HG03439 (cell line): Measurements from ENCODE around the gene TRIM47.

Experiments
- ATAC-seq: cut with Tn5 transposase; IDR thresholded peaks from one replicate; pipeline ENCODE4 v1.9.1; 2021; ENCODE audit warnings: mild to moderate bottlenecking, moderate library complexity; ENCODE audit not compliant: unreplicated experiment

Gene TRIM47

GRCh38 chr17:75848523-75849278 lies 29.7 kb downstream of the TRIM47 start:
- ATAC-seq, result no peak

DNA sequence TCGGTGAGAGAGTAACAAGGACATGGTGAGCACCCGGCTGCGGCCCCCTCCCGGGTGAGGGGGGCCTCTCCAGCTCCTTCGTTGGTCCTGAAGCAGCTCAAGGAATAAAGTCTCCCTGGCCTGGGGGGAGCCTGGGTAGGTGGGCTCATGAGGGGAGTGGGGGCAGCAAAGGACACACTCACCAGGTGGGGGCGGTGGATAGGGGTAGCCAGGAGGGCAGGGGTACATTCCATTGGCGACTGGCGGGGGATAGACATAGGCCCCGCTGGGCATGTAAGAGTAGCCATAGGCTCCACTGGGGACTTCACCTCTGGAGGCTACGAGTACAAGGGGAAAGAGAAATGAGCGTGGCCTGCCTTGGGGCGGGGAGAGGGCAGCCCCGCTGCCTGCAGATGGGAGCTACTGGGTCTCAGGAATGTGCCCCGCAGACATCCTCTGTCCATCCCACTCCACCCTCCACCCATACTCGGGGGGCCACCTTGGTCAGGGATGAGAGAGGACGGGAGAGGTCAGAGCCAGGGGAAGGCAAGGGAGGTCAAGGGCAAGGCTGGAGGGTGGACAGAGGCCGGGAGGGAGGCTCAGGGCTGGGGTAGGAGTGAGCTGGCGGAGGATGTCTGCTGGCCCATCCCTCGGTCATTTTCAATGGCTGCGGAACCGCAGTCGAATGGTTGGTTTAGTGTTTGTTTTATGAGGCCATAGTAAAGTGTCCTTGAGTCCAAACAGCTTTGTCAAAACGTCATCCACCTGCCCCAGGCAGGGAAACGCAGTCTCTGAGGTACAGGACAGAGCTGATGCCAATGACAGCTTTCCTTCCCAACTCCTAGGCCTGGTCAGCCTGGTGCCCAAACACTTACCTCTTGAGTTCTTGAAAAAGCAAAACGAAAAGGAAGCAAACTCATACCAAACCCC lies 30.5 kb downstream of the TRIM47 start:
- no peak for ATAC-seq

DNA sequence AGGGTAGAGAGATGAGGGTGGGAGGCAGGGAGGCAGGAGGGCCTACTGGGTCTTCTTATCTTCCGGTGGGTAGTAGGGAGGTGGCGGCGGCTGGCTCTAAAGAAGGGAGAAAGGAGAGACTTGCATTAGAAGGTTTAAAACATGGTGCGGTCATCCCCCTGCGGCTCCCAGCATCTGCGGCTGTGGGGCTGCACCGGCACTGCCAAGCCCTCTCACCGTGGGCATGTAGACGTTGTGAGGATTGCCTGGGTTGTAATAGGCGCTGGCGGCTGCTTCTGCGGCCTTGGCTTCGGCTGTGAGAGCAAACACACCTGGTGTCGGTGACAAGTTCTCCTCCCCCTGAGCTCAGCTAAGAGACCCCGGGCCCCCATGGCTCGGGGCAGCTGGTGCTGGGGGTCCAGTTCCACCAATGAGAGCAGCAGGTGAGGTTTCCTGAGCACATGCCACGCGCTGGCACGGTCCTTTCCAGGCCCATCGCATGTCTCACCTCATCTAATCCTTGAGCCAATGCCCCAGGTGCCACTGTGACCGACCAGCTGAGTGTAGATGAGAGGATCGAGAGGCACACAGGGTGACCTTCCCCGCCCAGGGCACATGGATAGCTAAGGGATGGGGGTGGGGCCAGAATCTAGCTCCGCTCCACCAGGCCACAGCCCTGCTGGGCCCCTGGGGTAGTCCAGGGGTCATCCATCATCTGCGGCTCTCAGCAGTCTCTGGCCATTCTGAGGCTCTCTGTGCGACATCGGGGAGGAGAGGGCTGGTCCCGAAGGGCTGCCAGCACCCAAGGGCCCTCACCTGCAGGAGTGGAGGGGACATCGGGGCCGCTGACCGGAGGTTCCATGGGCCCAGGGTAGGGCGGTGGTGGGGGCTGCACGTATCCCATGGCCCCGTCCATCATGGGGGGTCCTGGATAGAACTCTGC lies 31.4 kb downstream of the TRIM47 start:
- no peak for ATAC-seq

DNA sequence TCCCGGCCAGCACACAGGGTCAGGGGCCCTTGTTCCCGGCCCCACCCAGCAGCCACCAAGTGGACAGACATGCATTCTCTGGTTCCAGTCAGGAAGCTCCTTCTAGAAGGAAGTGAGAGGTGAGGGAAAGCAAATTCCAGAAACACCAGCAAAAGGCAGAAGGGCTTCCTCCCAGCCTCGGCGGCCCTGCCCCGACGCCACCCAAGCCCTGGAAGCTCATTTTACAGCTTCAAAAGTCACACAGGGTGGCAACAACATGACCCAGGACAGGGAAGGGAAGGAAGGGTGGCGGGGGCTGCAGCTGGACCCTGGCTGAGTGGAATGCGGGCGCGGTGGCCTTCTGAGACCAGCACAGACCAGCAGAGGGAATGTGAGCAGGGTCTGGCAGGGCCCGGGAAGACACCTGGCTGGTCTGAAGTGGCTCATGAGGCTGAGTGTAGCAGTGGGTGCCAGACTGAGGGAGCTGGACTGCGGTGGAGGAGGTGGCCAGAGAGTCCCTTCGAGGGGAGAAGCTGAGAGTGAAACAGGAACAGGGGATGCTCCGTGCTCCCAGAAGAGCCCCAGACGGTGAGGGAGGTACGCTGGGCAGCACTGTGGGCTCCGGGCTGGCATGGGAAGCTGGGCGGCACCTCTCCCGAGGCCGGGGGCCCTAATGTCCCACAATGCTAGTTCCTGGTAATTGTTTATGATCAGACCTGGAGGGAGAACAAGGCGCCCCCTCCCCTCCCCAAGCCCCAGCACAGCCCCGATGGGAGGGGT lies 32.3 kb downstream of the TRIM47 start:
- no peak for ATAC-seq

DNA sequence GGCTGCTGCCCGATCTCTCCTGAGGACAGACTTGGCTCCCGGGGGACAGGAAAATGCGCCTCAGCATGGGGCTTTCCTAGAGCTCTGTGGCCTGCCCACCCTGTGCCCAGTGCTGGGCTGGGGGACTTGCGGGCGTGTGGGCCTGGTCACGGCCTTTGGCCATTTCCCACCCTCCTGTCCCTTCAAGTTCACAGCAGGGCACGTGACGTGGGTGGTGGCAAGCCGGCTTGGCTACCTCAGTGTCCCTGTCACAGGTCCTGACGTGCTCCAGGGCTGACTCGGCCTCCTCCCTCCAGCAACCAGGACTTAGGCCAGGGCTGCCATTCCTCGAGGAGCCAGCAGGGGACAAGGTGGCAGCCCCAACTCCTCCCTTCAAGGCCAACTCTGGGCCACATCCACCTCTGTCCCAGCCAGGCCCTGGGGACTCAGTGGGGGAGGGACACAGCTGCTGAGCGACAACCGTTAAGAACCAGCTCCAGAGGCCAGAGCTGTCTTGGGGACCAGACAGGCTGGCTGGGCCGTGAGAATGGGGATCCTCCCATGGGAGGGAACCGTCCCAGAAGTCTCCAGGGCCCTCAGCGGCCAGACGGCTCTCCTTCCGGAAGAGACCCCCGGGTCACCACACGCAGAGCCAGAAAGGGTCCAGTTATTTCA lies 33.2 kb downstream of the TRIM47 start:
- ATAC-seq, result peak; percentile 64

DNA sequence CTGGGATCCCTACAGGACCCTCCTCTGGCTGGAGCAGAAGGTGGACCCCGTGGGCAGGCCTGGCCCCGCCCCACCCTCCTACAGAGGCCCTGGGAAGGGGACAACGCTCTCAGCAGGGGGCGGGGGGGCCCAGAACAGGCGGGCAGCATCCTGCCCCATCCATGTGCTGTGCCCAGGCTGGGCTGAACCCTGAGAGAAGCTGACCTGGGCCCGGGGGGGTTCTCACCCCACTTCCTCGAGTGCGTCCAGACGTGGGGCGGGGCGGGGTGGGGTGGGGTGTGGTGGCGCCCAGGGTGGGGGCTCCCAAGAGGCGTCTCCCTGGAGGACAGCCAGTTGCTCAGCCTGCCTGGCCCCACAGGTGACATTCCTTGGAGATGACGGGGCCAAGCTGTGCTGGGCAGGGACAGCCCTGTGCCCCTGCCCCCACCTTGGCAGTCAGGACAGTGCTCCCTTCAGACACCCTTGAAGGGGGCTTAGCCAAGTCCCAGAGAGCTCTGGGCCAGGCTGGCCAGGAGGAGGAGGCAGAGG lies 33.8 kb downstream of the TRIM47 start:
- ATAC-seq, result no peak

GRCh38 chr17:75843577-75844529 lies 34.5 kb downstream of the TRIM47 start, which contains the start of gene UNC13D:
UNC13D (minus strand) TSS chr17:75844404; CDS start chr17:75844337, 67 bp downstream.
- ATAC-seq, result peak; percentile 26

DNA sequence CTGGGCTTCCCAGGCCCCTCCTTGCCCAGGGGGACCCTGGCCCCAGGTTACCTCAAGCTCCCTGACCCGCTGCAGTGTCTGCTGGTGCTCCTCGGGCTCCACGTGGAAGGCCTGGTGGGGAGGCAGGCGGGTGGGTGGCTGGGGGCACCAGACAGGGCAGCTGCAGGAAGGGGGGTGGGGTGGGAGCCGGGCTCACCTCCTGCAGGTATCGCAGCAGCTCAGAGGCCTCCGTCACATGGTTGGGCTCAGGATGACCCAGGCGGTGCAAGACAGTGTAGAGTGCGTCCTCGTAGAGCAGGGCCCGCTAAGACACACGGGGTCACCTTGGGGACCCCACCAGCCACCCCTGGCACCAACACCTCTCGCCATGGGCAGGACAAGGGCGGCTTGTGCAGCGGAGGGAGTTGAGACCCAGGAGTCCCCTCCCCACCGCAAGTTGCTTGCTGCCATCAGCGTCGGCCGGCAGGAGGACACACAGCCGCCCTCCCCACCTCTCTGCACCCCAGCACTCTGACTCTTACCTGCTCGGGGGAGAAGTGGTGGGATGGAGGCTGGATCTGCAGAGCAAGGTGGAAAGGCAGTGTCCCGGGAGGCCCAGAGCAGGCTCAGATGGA lies 35.3 kb downstream of the TRIM47 start:
- ATAC-seq, result no peak

GRCh38 chr17:75842411-75842810 lies 36.0 kb downstream of the TRIM47 start:
- ATAC-seq, result no peak

- ATAC-seq, result no peak
Measured at GRCh38 chr17:75840799-75841164, 37.6 kb downstream of the TRIM47 start.

DNA sequence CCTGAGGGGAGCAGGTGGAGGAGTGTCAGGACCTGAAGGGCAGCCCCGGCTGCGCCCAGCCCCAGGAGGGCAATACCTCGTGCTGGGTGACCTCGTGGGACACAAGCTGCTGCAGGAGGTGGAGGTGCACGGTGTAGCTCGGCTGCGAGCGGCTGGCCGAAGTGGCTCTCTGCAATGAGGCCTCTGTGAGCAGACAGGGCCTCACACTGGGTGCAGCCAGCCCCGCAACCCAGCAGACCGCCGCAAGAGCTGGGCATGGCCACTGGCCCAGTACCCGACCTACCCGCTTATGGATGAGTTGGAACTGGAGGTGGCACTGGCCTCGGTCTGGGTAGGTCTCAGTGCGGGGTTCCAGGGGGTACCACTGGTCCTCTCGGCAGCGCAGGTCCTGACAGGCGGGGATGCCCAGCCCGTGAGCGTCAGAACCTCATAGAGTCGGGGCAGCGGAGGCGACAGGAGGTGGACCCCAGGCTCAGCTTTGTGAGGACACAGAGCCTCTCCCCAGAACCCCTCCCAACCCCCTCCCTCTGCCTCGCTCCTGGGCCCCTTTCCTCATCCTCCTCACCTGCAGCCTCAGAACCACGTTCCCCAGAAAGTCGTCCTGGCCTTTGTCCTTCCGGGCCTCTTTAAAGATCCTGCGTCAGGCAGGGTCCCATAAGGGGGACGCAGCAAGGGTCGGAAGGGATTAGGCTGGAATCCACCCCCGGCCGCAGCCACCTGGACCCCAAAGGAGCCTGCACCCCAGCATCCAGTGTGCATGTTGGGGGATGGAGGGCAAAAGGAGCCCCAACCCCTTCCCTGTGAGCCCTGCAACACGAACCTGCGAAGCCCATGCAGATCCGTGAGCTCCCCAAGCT lies 38.2 kb downstream of the TRIM47 start:
- ATAC-seq, result no peak

DNA sequence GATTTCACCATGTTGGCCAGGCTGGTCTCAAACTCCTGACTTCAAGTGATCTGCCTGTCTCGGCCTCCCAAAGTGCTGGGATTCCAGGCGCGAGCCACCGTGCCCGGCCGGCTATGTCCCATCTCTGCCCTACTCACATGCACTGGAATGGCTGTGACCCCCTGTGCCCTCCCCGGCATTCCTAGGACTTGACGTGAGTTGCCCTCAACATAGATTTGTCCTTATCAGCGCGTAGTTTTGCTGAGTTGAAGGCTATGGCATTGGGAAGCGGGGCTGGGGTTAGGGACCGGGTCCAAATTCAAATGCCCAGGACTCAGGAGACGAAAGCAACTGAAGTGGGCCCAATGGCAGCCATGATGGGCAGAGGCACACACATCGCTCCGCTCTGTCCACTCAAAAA lies 40.0 kb downstream of the TRIM47 start:
- no peak for ATAC-seq

- ATAC-seq, result no peak
Measured at GRCh38 chr17:75837899-75838298, 40.5 kb downstream of the TRIM47 start.

- ATAC-seq, result no peak
Measured at GRCh38 chr17:75836605-75837004, 41.8 kb downstream of the TRIM47 start.

GRCh38 chr17:75835654-75835987 lies 42.8 kb downstream of the TRIM47 start:
- no peak for ATAC-seq

DNA sequence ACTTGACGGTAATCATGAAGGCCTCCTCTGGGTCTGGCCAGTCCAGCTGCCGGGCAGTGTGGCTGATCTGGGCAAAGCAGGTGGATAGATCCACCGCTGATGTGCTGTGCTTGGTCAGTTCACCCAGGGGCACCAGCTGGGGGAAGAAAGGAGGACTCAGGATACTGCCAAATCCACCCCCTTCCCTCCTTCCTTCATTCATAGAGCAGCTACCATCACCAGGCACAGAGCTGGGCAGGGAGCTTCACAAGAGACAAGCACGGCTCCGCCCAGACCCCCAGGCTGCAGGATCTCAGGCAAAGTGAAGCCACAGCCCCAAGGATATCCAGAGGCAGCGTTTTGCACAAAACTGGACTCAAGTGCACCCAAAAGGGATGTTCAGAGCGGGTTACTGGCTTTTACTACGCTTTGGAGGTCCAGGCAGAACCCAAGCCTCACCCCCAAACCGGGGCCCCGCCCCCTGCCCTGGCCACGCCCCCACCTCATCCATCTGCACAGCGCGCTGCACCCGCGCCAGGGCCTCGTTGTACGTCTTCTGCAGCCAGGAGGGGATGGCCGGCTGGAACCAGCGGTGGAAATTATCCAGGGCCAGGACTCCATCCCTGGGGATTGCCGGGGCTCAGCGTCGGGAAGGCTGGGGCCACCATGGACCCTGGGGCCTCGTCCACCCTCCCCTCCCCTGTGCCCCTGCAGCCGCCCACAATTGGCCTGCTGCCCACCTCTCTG lies 43.3 kb downstream of the TRIM47 start:
- no peak for ATAC-seq
